ENCODE results near the gene SIN3A. TPM values are rescaled to one million over a fixed set of nuclear protein-coding genes. Genes with fewer than 3 reads are reported as not detected.

The SIN3A gene
- total RNA-seq, 2 experiments from 2014 or later = 67.5 to 72.4 TPM

DNA sequence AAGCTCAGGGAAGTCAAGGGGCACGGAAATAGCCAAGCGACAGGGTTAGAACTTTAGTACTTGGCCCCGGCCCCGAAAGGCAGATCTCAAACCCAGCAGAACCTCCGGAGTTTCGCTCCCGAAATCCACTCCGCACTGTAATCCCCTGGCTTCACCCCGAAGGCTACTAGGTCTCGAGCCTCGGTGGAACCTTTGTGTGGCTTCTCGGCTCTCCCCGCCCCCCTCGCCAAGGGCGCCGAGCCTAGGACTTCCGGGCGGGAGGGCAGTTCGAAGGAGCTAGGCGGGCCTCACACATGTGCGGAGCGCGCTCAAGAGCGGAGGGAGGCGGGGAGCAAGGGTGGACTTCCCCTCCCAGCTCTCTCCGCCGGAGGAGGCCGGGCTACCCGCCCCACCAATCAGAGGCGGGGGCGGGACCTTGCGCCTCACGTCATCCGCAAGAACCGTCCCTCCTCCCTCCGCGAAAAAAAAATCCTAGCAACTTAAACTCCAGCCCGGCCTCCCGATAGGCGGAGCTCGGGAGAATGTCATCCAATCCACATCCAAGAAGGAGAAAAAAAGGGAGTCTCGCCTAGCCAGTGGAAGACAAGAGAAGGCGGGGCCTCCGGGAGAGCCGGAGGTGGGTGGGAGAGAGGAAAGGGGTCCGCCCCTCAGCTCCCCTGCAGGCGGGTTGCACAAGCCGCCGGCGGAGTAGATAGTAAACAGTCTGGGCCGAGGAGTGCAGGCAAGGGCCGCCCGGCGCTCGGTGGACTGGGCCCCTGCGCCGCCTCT, 2.4 kb upstream of the SIN3A start:
- no peaks in the 10 kb centered on the region for H3K9me3 Mint-ChIP-seq
- ChIA-PET POLR2A (interaction anchor here (0.6 to 5.6 kb wide), 23 partner anchors 10 to 913 kb away, joined by 3 to 77 read pairs (median 5); partner anchors contain the start of genes ARID3B, IMP3, MAN2C1 and PPCDC), CTCF (interaction anchor here (0.6 to 3.5 kb wide), 7 partner anchors 43 to 194 kb away, joined by 3 to 25 read pairs (median 5); partner anchors contain the start of genes IMP3, MAN2C1, SNUPN and SNX33)
- peak overlapping the region; percentile 100 for H3K27ac Mint-ChIP-seq
- ATAC-seq (peak; percentile 41), DNase-seq (peak; percentile 98)
- H3K36me3 Mint-ChIP-seq (ENCODE audit: low read depth) = peaks cover 6% of the 10 kb centered on the region
- no peaks in the 10 kb centered on the region for H3K27me3 Mint-ChIP-seq
- H3K4me3 Mint-ChIP-seq = peak overlapping the region; percentile 96
- TF ChIP-seq, protein P1, sequence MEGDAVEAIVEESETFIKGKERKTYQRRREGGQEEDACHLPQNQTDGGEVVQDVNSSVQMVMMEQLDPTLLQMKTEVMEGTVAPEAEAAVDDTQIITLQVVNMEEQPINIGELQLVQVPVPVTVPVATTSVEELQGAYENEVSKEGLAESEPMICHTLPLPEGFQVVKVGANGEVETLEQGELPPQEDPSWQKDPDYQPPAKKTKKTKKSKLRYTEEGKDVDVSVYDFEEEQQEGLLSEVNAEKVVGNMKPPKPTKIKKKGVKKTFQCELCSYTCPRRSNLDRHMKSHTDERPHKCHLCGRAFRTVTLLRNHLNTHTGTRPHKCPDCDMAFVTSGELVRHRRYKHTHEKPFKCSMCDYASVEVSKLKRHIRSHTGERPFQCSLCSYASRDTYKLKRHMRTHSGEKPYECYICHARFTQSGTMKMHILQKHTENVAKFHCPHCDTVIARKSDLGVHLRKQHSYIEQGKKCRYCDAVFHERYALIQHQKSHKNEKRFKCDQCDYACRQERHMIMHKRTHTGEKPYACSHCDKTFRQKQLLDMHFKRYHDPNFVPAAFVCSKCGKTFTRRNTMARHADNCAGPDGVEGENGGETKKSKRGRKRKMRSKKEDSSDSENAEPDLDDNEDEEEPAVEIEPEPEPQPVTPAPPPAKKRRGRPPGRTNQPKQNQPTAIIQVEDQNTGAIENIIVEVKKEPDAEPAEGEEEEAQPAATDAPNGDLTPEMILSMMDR (IDR thresholded peaks at IDR 0.05) = no peak
- intact Hi-C loops (cut with micrococcal nuclease) = loop anchor here (5.0 kb wide), 2 partner anchors 87 to 188 kb away; partner anchors contain the start of genes IMP3 and MAN2C1
- H3K4me1 Mint-ChIP-seq (ENCODE audit: low read depth) = peaks cover 18% of the 10 kb centered on the region

DNA sequence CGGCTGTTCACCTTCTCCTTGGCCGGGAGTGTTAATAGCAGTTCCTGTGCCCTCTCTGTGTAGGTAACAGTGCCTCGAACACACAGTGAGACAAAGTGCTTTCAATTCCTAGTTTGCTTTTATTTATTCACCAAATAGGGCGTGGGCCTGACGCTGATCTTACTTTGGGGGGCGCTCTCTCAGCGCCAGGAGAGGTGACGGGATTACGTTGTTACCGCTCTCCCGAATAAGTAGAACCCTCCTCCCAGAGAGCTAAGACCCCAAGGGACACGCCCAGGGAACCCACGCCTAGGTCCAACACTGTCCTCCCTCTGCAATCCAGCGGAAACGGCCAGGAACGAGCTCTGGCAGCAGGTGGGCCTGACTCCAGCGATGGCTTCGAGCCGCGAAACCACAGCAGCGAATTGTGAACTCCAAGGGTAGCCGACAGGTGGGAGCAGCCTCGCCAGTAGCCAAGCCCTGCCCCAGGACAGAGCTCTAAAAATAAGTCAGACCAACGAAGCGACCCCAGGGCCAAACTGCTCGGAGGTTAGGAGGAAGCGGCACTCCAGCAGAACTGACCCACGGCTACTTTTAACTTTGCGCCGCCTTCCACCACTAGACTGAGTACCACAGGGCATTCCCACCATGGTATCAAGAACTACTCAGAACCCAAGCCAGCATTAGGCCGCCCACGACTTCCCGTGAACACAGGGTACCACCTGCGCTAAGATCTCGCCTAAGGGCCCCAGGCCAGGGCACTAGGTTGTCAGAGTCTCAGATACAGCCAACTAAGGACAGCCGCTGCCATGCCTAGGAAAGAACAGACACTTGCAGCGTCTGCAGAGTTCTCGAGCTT, 1.6 kb upstream of the SIN3A start:
- peak overlapping the region; percentile 100 for H3K27ac Mint-ChIP-seq

DNA sequence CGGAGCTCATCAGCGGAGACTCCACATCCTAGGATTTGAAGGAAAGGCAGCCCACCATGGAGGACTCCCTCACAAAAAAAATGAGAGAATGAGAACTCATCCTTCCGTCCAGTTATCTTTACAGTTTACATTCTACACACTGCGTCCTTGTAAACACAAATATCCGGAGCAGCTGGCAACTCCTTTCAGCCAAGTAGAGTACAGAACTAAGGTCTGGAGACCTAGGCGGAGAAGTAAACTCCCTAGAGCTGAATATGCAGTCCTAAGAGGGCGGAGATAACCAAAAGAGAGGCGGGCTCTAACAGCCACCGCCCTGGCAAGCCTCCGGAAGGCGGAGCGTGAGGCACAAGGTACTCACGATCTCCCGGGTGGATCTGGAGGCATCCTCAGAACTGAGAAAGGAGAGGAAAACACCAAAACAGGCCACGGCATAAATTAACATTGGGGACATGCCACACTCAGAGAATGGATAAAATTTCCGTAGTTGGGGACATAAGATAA, 924 bp upstream of the SIN3A start:
- ATAC-seq = peak; percentile 7
- Mint-ChIP-seq H3K27ac (peak overlapping the region; percentile 100), H3K9me3 (no peaks in the 10 kb centered on the region), H3K4me1 (ENCODE audit: low read depth) (peaks cover 27% of the 10 kb centered on the region), H3K27me3 (no peaks in the 10 kb centered on the region), H3K36me3 (ENCODE audit: low read depth) (peaks cover 9% of the 10 kb centered on the region), H3K4me3 (peak overlapping the region; percentile 96)
- peak; percentile 89 for DNase-seq
- TF ChIP-seq, protein P1 (IDR thresholded peaks at IDR 0.05) = no peak
- CTCF ChIA-PET = interaction anchor here (0.9 to 2.9 kb wide), 5 partner anchors 56 to 910 kb away, joined by 3 to 24 read pairs (median 4); partner anchors contain the start of genes IMP3 and MAN2C1
- POLR2A ChIA-PET = interaction anchor here (1.0 to 5.6 kb wide), 15 partner anchors 10 to 912 kb away, joined by 3 to 77 read pairs (median 6); partner anchors contain the start of genes ARID3B, IMP3, MAN2C1 and PTPN9
- intact Hi-C loops (cut with micrococcal nuclease) = loop anchor here (5.0 kb wide), 2 partner anchors 85 to 190 kb away; partner anchors contain the start of genes IMP3 and MAN2C1

More for the DNA sequence above, 1.6 kb upstream of the SIN3A start:
- TF ChIP-seq, protein P1 (IDR thresholded peaks at IDR 0.05) = peak; percentile 39
- Mint-ChIP-seq H3K4me1 (ENCODE audit: low read depth) (peaks cover 23% of the 10 kb centered on the region), H3K36me3 (ENCODE audit: low read depth) (peaks cover 6% of the 10 kb centered on the region), H3K27me3 (no peaks in the 10 kb centered on the region), H3K4me3 (peak overlapping the region; percentile 96), H3K9me3 (no peaks in the 10 kb centered on the region)
- intact Hi-C loops (cut with micrococcal nuclease) = loop anchor here (5.0 kb wide), 2 partner anchors 86 to 189 kb away; partner anchors contain the start of genes IMP3 and MAN2C1
- peak; percentile 91 for DNase-seq
- no peak for ATAC-seq
- ChIA-PET CTCF (interaction anchor here (1.1 to 3.5 kb wide), 5 partner anchors 55 to 194 kb away, joined by 3 to 25 read pairs (median 15); partner anchors contain the start of genes IMP3, MAN2C1 and SNX33), POLR2A (interaction anchor here (0.7 to 5.6 kb wide), 16 partner anchors 10 to 912 kb away, joined by 3 to 77 read pairs (median 6); partner anchors contain the start of genes ARID3B, IMP3, MAN2C1 and PTPN9)

DNA sequence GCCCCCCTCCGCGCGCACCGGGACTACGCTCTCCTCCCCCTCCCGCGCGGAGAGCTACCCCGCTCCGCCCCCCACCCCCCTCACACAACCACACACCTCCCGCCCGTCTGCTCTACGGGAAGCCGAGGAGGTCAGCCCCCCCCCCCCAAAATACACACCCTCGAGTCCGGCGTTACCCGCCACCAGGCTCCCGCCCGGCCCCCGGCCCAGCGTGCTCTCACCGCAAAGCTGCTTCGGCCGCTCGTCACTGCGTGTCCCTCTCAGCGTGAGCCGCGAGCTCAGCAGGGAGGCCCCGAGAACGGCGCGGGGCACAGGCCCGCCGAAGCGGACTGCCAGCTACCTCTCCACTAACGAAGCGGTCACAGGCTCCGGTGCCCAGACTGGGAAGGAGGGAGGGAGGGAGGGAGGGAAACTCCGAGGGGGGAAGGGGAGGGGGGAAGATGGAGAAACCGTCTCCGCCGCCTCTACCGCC, 252 bp downstream of the SIN3A start:
- Mint-ChIP-seq H3K4me3 (peak overlapping the region; percentile 96), H3K9me3 (no peaks in the 10 kb centered on the region), H3K4me1 (ENCODE audit: low read depth) (peaks cover 34% of the 10 kb centered on the region), H3K27ac (peak overlapping the region; percentile 100), H3K27me3 (no peaks in the 10 kb centered on the region), H3K36me3 (ENCODE audit: low read depth) (peaks cover 16% of the 10 kb centered on the region)
- POLR2A ChIA-PET = interaction anchor here (1.4 to 5.6 kb wide), 8 partner anchors 8 to 195 kb away, joined by 4 to 77 read pairs (median 8); partner anchors contain the start of genes IMP3, MAN2C1, PTPN9 and SNUPN
- TF ChIP-seq, protein P1 (IDR thresholded peaks at IDR 0.05) = no peak
- ATAC-seq (no peak), DNase-seq (no peak)
- intact Hi-C loops (cut with micrococcal nuclease) = loop anchor here (5.0 kb wide), 2 partner anchors 84 to 191 kb away; partner anchors contain the start of genes IMP3 and MAN2C1
- CTCF ChIA-PET = interaction anchor here (0.6 to 2.9 kb wide), 6 partner anchors 83 to 909 kb away, joined by 3 to 24 read pairs (median 4); partner anchors contain the start of genes IMP3 and MAN2C1
